SJSA1 (cell line): ENCODE results near the gene UNC13B. TPM values are rescaled to one million over a fixed set of nuclear protein-coding genes. Genes with fewer than 3 reads are reported as not detected.

Experiments used
- DNase-seq, 2 experiments: peaks; one replicate each; pipeline ENCODE4 v3.0.0-alpha.2; 2015 to 2020; ENCODE audit warnings: low spot score in 2 of 2, low read depth in 1 of 2
- H3K27ac ChIP-seq: fragments of 250-450 bp; sonication (Bioruptor Pico); 2 replicates; pipeline ENCODE4 v1.5.1; 2020; ENCODE audit warnings: mild to moderate bottlenecking, moderate library complexity
- H3K27me3 ChIP-seq: fragments of 250-450 bp; sonication (Bioruptor Pico); replicated peaks from 2 replicates; pipeline ENCODE4 v1.5.1; 2020; ENCODE audit warnings: mild to moderate bottlenecking, moderate library complexity
- H3K36me3 ChIP-seq: fragments of 250-450 bp; sonication (Bioruptor Pico); 2 replicates; pipeline ENCODE4 v1.5.1; 2020; ENCODE audit warnings: mild to moderate bottlenecking
- H3K4me1 ChIP-seq: fragments of 250-450 bp; sonication (Bioruptor Pico); replicated peaks from 2 replicates; pipeline ENCODE4 v1.6.1; 2021; ENCODE audit warnings: mild to moderate bottlenecking
- H3K4me3 ChIP-seq: fragments of 250-450 bp; sonication (Bioruptor Pico); 2 replicates; pipeline ENCODE4 v1.5.1; 2020; ENCODE audit warnings: mild to moderate bottlenecking
- H3K9me3 ChIP-seq: fragments of 250-450 bp; sonication (Bioruptor Pico); replicated peaks from 2 replicates; pipeline ENCODE4 v1.5.1; 2020; ENCODE audit warnings: mild to moderate bottlenecking
- total RNA-seq: library from RNA; depleted of rRNA; stranded (reverse); fragments of >200 nt; shearing (Covaris generic); gene quantifications from 2 replicates; pipeline ENCODE4 v1.2.3, GENCODE V29; 2014

The UNC13B gene
- total RNA-seq, 1 experiment from 2014 or later, result 1.6 TPM

GRCh38 chr9:35422346-35422745, 260.5 kb downstream of the UNC13B start:
- DNase-seq, result no peak
- Histone ChIP-seq H3K27me3 (no peaks in the 10 kb centered on the region), H3K36me3 (no peaks in the 10 kb centered on the region), H3K27ac (no peak overlapping the region), H3K4me1 (no peaks in the 10 kb centered on the region), H3K4me3 (no peak overlapping the region), H3K9me3 (no peaks in the 10 kb centered on the region)

- H3K36me3 ChIP-seq, result no peaks in the 10 kb centered on the region
- H3K27me3 ChIP-seq, result no peaks in the 10 kb centered on the region
- no peaks in the 10 kb centered on the region for H3K4me1 ChIP-seq
- H3K27ac ChIP-seq, result no peak overlapping the region
- no peak for DNase-seq
- no peaks in the 10 kb centered on the region for H3K9me3 ChIP-seq
- no peak overlapping the region for H3K4me3 ChIP-seq
These were observed 260.9 kb downstream of the UNC13B start for GRCh38 chr9:35422753-35423152.

- Histone ChIP-seq H3K36me3 (no peaks in the 10 kb centered on the region), H3K27me3 (no peaks in the 10 kb centered on the region), H3K4me3 (no peak overlapping the region), H3K27ac (no peak overlapping the region), H3K4me1 (no peaks in the 10 kb centered on the region), H3K9me3 (no peaks in the 10 kb centered on the region)
- DNase-seq, result no peak
These were observed 261.7 kb downstream of the UNC13B start for GRCh38 chr9:35423499-35423898.

- 0 out of 2 replicates have a peak, but pooled peaks cover 2% of the 10 kb centered on the region for H3K27me3 ChIP-seq
- no peaks in the 10 kb centered on the region for H3K9me3 ChIP-seq
- DNase-seq, result no peak
- H3K36me3 ChIP-seq, result no peaks in the 10 kb centered on the region
- H3K4me1 ChIP-seq, result no peaks in the 10 kb centered on the region
- H3K4me3 ChIP-seq, result no peak overlapping the region
- H3K27ac ChIP-seq, result no peak overlapping the region
These were observed 262.8 kb downstream of the UNC13B start for GRCh38 chr9:35424356-35425352.

GRCh38 chr9:35426627-35427026, 264.8 kb downstream of the UNC13B start:
- no peaks in the 10 kb centered on the region for H3K36me3 ChIP-seq
- no peak overlapping the region for H3K27ac ChIP-seq
- H3K4me3 ChIP-seq, result no peak overlapping the region
- no peak for DNase-seq
- H3K27me3 ChIP-seq, result 0 out of 2 replicates have a peak, but pooled peaks cover 2% of the 10 kb centered on the region
- no peaks in the 10 kb centered on the region for H3K4me1 ChIP-seq
- H3K9me3 ChIP-seq, result no peaks in the 10 kb centered on the region

- Histone ChIP-seq H3K4me1 (no peaks in the 10 kb centered on the region), H3K9me3 (no peaks in the 10 kb centered on the region), H3K4me3 (no peak overlapping the region), H3K36me3 (no peaks in the 10 kb centered on the region), H3K27me3 (0 out of 2 replicates have a peak, but pooled peaks cover 2% of the 10 kb centered on the region), H3K27ac (no peak overlapping the region)
- DNase-seq, result no peak
These were observed 269.7 kb downstream of the UNC13B start for GRCh38 chr9:35431467-35431866.

- no peak overlapping the region for H3K27ac ChIP-seq
- H3K9me3 ChIP-seq, result no peaks in the 10 kb centered on the region
- no peak overlapping the region for H3K4me3 ChIP-seq
- no peak for DNase-seq
- H3K4me1 ChIP-seq, result no peaks in the 10 kb centered on the region
- 0 out of 2 replicates have a peak, but pooled peaks cover 2% of the 10 kb centered on the region for H3K27me3 ChIP-seq
- H3K36me3 ChIP-seq, result no peaks in the 10 kb centered on the region
These were observed 270.3 kb downstream of the UNC13B start for GRCh38 chr9:35432076-35432475.

- no peak overlapping the region for H3K27ac ChIP-seq
- H3K4me1 ChIP-seq, result no peaks in the 10 kb centered on the region
- no peaks in the 10 kb centered on the region for H3K36me3 ChIP-seq
- no peaks in the 10 kb centered on the region for H3K27me3 ChIP-seq
- DNase-seq, result no peak
- H3K4me3 ChIP-seq, result no peak overlapping the region
- no peaks in the 10 kb centered on the region for H3K9me3 ChIP-seq
These were observed 275.1 kb downstream of the UNC13B start for GRCh38 chr9:35436933-35437332.

GRCh38 chr9:35446012-35446411, 284.2 kb downstream of the UNC13B start:
- Histone ChIP-seq H3K27me3 (peaks cover 4% of the 10 kb centered on the region; the same call in 1 of the 2 replicates), H3K36me3 (no peaks in the 10 kb centered on the region), H3K9me3 (no peaks in the 10 kb centered on the region), H3K4me3 (no peak overlapping the region), H3K4me1 (no peaks in the 10 kb centered on the region), H3K27ac (no peak overlapping the region)
- no peak for DNase-seq

- no peaks in the 10 kb centered on the region for H3K4me1 ChIP-seq
- H3K4me3 ChIP-seq, result no peak overlapping the region
- peaks cover 4% of the 10 kb centered on the region; the same call in 1 of the 2 replicates for H3K27me3 ChIP-seq
- no peak overlapping the region for H3K27ac ChIP-seq
- no peak for DNase-seq
- H3K36me3 ChIP-seq, result no peaks in the 10 kb centered on the region
- H3K9me3 ChIP-seq, result no peaks in the 10 kb centered on the region
These were observed 286.7 kb downstream of the UNC13B start for GRCh38 chr9:35448496-35448895.

- Histone ChIP-seq H3K27me3 (peaks cover 4% of the 10 kb centered on the region; the same call in 1 of the 2 replicates), H3K36me3 (no peaks in the 10 kb centered on the region), H3K9me3 (no peaks in the 10 kb centered on the region), H3K4me1 (no peaks in the 10 kb centered on the region), H3K27ac (no peak overlapping the region), H3K4me3 (no peak overlapping the region)
- DNase-seq, result no peak
These were observed 290.7 kb downstream of the UNC13B start for GRCh38 chr9:35452481-35452880.

- DNase-seq, result no peak
- H3K27me3 ChIP-seq, result peaks cover 4% of the 10 kb centered on the region; the same call in 1 of the 2 replicates
- no peaks in the 10 kb centered on the region for H3K9me3 ChIP-seq
- H3K27ac ChIP-seq, result no peak overlapping the region
- H3K4me3 ChIP-seq, result no peak overlapping the region
- H3K36me3 ChIP-seq, result no peaks in the 10 kb centered on the region
- no peaks in the 10 kb centered on the region for H3K4me1 ChIP-seq
These were observed 292.0 kb downstream of the UNC13B start for GRCh38 chr9:35453786-35454185.
